ENCODE measurements around the gene TRIM46. TPM values are rescaled to one million over a fixed set of nuclear protein-coding genes. Genes with fewer than 3 reads are reported as not detected.
A peak's percentile ranks its signal among the peaks of the same experiment; 100 is the strongest.

The TRIM46 gene
- total and polyA plus RNA-seq, 9 of the 15 experiments (the other 6 are each of a cell fraction or from before 2014, with no cell fraction given) = 0.05 to 0.60 (median 0.16) TPM; not detected in 3

DNA sequence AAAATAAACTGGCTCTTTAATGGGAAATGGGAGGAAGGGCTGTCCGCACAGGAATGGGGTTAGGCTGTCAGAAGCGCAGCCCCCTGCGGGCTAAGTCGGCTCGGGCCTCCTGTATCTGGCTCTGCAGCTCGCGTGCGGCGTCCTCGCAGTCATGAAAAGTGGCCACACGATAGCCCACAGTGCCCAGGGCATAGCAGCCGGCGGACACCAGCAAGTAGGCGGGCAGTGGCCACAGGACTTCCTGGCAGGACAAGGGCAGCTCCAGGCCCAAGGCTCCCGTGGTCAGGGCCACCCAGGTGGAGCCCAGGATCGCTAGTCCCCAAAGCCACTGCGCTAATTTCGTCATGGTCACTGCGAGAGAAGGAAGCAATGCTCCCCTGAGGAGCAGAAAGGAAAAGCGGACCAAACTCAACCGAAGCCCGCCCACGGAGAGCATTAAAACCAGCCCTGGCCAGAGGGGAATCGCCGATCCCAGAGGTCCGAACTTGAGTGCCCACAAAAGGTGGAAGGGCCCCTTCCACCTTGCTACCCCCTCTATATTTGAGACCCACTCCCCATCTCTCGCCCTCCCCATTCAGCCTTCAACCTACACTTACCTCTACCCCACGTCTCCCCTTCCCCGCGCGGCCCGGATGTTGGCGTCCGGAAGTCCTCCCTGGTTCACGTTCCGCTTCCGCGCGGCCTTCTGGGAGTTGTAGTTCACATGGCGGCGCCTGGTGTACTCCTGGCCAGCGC, 33.6 kb upstream of the TRIM46 start, which contains the start of gene DPM3 (continued):
- TF ChIP-seq, protein P1, sequence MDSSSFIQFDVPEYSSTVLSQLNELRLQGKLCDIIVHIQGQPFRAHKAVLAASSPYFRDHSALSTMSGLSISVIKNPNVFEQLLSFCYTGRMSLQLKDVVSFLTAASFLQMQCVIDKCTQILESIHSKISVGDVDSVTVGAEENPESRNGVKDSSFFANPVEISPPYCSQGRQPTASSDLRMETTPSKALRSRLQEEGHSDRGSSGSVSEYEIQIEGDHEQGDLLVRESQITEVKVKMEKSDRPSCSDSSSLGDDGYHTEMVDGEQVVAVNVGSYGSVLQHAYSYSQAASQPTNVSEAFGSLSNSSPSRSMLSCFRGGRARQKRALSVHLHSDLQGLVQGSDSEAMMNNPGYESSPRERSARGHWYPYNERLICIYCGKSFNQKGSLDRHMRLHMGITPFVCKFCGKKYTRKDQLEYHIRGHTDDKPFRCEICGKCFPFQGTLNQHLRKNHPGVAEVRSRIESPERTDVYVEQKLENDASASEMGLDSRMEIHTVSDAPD (CRISPR knock-in tag; IDR thresholded peaks at IDR 0.05) = no peak
- TF ChIP-seq SP1 (CRISPR knock-in tag; IDR thresholded peaks at IDR 0.05) = peak; percentile 68
- no peak for TF ChIP-seq POLR3G (IDR thresholded peaks at IDR 0.05; ENCODE audit: extremely low read depth, insufficient read length, insufficient replicate concordance)
- TF ChIP-seq, protein P2, sequence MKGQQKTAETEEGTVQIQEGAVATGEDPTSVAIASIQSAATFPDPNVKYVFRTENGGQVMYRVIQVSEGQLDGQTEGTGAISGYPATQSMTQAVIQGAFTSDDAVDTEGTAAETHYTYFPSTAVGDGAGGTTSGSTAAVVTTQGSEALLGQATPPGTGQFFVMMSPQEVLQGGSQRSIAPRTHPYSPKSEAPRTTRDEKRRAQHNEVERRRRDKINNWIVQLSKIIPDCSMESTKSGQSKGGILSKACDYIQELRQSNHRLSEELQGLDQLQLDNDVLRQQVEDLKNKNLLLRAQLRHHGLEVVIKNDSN (CRISPR knock-in tag; IDR thresholded peaks at IDR 0.05) = peak; percentile 4; the same call in 1 of the 2 replicates
- TF ChIP-seq, protein P3, sequence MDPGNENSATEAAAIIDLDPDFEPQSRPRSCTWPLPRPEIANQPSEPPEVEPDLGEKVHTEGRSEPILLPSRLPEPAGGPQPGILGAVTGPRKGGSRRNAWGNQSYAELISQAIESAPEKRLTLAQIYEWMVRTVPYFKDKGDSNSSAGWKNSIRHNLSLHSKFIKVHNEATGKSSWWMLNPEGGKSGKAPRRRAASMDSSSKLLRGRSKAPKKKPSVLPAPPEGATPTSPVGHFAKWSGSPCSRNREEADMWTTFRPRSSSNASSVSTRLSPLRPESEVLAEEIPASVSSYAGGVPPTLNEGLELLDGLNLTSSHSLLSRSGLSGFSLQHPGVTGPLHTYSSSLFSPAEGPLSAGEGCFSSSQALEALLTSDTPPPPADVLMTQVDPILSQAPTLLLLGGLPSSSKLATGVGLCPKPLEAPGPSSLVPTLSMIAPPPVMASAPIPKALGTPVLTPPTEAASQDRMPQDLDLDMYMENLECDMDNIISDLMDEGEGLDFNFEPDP (CRISPR knock-in tag; IDR thresholded peaks at IDR 0.05) = no peak
- no peak for TF ChIP-seq MTA2 (IDR thresholded peaks at IDR 0.05; ENCODE audit: low read depth)
- TF ChIP-seq ZFX (CRISPR knock-in tag; IDR thresholded peaks at IDR 0.05) = peak; percentile 86
- no peak; the same call in 1 of the 2 replicates for TF ChIP-seq CHCHD3 (CRISPR knock-in tag; IDR thresholded peaks at IDR 0.05)
- TF ChIP-seq, protein P4, sequence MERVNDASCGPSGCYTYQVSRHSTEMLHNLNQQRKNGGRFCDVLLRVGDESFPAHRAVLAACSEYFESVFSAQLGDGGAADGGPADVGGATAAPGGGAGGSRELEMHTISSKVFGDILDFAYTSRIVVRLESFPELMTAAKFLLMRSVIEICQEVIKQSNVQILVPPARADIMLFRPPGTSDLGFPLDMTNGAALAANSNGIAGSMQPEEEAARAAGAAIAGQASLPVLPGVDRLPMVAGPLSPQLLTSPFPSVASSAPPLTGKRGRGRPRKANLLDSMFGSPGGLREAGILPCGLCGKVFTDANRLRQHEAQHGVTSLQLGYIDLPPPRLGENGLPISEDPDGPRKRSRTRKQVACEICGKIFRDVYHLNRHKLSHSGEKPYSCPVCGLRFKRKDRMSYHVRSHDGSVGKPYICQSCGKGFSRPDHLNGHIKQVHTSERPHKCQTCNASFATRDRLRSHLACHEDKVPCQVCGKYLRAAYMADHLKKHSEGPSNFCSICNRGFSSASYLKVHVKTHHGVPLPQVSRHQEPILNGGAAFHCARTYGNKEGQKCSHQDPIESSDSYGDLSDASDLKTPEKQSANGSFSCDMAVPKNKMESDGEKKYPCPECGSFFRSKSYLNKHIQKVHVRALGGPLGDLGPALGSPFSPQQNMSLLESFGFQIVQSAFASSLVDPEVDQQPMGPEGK (CRISPR knock-in tag; IDR thresholded peaks at IDR 0.05; ENCODE audit: borderline replicate concordance) = 0 out of 2 replicates have a peak, but pooled peaks have one; percentile 74
- no peak for TF ChIP-seq SLC30A9 (CRISPR knock-in tag; IDR thresholded peaks at IDR 0.05)
- TF ChIP-seq ZNF644 (tag; IDR thresholded peaks at IDR 0.05; ENCODE audit: low read depth) = no peak
- peak; percentile 84 for TF ChIP-seq EGR1 (conservative IDR thresholded peaks at IDR 0.05)
- no peak for TF ChIP-seq JUNB (CRISPR knock-in tag; conservative IDR thresholded peaks at IDR 0.05)
- TF ChIP-seq ZNF696 (CRISPR knock-in tag; conservative IDR thresholded peaks at IDR 0.05) = no peak
- TF ChIP-seq ZFP30 (CRISPR knock-in tag; IDR thresholded peaks at IDR 0.05; ENCODE audit: borderline replicate concordance) = no peak
- TF ChIP-seq, protein P5, sequence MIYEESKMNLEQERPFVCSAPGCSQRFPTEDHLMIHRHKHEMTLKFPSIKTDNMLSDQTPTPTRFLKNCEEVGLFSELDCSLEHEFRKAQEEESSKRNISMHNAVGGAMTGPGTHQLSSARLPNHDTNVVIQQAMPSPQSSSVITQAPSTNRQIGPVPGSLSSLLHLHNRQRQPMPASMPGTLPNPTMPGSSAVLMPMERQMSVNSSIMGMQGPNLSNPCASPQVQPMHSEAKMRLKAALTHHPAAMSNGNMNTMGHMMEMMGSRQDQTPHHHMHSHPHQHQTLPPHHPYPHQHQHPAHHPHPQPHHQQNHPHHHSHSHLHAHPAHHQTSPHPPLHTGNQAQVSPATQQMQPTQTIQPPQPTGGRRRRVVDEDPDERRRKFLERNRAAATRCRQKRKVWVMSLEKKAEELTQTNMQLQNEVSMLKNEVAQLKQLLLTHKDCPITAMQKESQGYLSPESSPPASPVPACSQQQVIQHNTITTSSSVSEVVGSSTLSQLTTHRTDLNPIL (CRISPR knock-in tag; IDR thresholded peaks at IDR 0.05) = no peak
- no peak for TF ChIP-seq ZNF224 (CRISPR knock-in tag; IDR thresholded peaks at IDR 0.05)
- no peak for TF ChIP-seq ZC3H11A (IDR thresholded peaks at IDR 0.05; ENCODE audit: low read depth, low read length)
- TF ChIP-seq, protein P6, sequence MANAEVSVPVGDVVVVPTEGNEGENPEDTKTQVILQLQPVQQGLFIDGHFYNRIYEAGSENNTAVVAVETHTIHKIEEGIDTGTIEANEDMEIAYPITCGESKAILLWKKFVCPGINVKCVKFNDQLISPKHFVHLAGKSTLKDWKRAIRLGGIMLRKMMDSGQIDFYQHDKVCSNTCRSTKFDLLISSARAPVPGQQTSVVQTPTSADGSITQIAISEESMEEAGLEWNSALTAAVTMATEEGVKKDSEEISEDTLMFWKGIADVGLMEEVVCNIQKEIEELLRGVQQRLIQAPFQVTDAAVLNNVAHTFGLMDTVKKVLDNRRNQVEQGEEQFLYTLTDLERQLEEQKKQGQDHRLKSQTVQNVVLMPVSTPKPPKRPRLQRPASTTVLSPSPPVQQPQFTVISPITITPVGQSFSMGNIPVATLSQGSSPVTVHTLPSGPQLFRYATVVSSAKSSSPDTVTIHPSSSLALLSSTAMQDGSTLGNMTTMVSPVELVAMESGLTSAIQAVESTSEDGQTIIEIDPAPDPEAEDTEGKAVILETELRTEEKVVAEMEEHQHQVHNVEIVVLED (CRISPR knock-in tag; IDR thresholded peaks at IDR 0.05) = peak; percentile 71
